ENCODE data around the gene PHACTR1.

PHACTR1 gene

DNA sequence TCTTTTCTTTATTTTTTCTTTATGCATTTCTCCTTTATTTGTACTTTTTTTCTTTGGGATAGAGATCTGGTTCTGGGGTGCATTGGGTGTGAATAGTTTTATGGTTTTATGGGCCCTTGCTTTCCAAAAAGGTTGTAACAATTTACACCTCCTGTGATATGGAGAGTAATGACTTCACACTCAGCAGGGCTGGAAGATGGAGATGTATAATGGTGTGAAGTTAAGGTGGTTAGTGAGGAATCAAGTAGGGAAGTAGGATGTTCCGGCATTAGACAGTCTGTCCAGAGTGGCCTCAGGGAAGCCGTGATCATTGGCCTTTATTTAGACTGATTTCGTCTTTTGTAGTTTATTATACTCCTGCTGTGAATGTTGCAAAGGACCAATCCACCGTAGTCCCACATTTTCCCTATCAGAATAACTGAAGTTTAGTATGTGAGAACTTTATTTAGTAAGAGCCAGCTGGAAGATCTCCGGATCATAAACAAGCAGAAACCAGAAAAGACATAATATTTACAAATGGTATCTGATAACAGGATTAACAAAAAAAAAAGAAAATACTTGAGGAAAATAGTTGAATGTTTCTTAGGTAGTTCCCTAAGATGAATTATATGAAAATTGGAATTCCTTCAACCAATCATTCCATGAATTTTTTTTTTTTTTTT, 356.2 kb downstream of the PHACTR1 start:
- no peak for DNase-seq (ENCODE audit: low read depth)

DNA sequence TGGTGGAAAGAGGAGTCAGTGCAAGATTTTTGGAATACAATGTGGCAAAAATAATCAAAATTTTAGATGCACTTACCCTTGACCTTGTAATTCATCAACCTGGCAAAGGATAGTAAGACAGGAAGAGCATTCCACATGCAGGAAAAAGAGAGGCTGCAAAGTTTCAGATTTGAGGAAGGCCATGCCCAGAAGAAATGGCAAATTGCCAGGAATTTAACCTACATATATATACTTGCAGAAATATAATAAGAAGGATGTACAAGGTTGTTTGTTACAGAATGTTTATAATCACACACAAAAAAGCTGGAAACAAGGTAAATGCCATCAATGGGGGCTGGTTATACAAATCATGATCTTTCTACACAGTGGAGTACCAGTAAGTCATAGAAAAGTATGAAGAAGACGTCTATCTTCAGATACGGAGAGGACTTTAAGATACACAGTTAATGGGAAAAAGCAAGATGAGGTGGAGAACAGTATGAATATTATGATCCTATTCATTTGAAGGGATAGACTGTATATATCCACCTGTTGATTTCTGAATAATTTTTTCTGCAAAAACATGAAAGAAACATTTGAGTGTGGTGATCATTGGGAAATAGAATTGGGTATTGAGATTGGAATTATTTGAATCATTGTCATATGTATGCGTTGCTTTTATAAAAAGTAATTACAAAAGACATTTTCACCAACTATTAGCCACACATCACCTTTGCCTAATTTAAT, 358.0 kb downstream of the PHACTR1 start:
- DNase-seq (ENCODE audit: low read depth) = no peak

DNA sequence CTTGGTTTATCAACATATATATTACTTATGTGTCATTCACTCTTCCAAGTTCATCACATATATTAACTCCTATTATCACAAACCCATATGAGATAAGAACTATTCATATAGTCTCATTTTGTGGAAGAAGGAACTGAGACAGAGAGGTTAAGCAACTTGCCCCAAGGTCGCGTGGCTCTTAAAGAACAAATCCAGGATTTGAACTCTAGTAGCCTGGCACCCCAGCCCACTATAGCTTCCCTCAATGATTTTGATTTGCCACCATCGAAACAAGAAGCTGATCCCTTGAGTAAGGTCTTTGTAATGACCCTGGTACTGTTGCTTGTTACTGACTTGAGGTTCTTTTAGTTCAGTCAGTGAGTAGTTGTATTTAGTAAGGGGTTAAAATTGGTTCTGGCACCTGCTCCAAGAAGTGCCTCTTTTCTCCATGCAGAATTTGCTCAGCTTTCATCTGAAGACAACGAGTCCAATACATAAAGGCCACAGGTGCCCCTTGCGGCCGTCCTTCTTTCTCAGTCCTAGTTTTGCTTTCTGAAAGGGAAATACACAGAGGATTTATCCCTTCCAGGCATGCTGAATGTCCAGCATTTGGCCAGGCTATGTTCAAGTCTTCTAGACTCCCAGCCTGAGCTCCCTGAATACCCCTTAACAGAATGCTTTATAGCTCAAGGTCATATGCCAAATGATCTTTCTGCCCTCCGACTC, 358.7 kb downstream of the PHACTR1 start:
- DNase-seq (ENCODE audit: low read depth) = no peak

DNA sequence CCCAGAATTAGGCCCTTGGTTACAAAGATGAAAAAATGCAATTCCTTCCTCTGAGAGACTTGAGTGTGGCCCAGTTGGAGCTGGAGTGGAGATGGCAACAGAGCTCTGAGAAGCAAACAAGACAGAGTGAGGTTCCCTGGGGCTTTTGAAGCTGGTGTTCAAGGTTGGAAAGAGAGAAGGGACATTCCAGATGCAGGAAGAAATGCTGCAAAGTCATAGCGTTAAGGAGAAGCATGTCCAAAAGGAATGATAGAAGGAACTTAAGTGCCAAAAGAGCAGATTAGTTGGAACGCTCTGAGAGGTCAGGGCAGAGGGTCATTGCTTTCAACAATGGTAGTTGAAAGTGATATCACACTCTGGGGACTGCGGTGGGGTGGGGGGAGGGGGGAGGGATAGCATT, 360.0 kb downstream of the PHACTR1 start:
- no peak for DNase-seq (ENCODE audit: low read depth)

DNA sequence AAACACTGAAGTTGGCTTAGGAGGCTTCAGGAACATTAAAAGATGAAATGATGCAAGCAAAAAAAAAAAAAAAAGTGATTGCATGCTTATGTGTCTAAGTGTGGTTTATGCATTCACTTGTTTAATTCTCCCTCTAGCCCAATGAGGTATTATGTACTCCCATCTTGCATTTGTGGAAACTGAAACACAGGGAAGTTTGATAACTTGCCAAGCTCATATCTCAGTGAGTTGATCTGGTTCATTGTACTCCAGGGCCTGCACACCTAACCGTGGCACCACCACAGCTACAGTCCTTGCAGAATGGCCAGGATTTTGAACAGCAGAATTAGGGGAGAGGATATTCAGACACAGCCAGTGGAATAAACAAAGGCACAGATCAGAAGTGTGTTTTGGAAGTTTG, 360.6 kb downstream of the PHACTR1 start:
- no peak for DNase-seq (ENCODE audit: low read depth)

DNA sequence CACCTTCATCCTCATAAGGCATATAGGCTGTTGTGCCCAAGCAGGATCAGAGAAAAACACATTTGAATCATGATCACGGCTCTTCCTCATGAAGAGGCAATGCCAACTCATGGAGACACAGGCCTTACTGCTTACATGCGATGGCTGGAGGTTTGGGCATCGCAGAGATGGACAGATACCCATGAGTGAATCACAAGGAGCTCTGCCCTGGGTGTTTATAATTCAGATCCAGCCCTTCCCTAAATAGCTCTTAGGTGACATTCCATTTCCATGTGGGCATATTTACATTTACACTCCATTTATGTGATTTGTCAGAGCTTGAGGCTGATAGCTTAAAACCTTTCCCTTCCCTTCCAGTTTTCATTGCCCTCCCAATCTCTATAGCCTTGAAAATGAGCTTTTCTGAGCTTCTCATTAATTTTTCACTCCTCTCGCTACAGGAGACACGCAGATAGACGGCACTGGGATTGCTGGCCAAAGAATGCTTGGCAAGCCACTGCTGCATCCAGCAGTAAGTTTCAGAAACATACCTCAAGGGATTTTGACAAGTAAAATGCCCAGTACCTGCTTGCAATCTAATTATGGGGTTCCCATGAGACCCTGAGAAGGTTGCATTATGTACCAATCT, 362.6 kb downstream of the PHACTR1 start:
- no peak for DNase-seq (ENCODE audit: low read depth)

DNA sequence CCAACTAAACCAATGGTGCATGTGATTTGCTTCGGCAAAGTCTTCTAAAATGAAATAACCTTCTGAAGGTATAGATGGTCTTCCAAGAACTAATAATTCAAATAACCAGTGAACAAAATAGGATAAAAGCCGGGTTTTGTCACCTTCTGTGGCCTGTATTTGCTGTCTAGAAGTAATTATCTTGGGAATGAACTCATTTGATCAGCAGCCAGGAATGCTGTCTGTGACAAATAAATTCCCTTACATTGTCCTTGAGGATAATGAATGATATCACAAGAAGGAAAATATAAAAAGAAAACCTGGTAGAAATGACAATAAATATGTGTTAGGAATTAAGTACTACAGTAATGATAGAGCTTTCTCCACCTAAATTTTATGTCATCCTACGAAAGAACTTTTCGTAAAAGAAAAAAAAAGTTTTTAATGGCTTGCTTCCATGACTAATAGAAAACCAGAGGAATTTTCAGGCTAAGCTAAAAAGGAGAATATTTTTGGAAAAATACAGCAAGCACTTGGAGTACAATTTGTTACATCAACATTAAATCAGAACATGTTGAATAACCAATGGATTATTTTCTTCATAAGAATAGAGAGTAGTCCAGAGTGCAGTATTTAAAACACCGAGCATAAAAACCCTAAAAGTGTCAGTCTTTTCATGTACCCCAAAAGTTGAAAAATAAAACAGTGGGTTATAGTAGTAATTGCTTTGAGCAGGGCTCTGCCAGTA, 364.1 kb downstream of the PHACTR1 start:
- no peak for DNase-seq (ENCODE audit: low read depth)

DNA sequence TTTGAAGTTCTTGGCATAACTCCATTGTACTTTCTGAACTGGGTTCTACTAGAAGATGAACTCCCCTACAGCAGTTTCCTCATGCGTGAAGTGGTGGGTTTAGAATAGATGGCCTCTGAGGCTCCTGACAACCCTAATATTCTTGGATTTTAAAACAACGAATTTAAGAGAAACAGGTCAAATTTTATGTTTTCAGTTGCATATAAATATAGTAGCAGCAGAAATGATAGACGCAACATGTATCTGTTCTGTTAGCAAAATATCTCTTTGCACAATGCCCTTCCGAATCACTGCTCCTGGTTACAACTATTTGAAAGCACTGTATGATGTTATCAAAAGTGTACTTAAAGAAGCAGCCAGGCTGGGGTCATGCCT, 364.6 kb downstream of the PHACTR1 start:
- DNase-seq (ENCODE audit: low read depth) = no peak

DNA sequence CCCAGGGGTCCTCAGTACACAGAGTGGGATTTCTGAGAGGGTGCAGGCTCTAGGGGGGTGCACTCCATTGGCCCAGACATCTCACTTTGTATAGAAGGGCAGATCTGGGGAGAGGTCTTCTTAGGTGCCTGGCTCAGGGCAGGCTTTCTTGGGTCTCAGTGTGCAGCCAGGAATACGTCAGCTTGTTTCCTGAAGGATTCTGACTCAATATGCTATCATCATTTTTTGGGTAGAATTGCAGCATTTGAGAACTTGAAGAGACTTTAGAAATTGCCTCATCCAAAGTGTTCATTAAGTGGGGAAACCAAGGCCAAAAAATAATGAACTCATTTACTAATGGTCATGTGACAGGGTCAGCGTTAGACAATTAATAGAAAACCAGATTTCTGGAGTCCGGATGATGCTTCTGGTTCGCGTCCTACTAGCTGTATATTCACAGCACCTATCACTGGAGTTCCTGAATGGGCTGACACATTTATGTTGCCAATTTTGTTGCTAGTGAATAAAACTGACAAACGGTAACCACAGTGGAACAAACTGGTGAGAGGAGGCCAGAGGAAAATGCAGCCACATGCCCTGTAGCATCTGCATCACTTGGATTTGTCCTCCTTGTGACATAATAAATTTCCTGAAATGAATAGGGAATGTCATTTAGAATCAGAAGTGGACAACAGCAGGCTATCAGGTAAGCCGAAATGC, 372.9 kb downstream of the PHACTR1 start:
- peak; percentile 9 for DNase-seq (ENCODE audit: low read depth)

DNA sequence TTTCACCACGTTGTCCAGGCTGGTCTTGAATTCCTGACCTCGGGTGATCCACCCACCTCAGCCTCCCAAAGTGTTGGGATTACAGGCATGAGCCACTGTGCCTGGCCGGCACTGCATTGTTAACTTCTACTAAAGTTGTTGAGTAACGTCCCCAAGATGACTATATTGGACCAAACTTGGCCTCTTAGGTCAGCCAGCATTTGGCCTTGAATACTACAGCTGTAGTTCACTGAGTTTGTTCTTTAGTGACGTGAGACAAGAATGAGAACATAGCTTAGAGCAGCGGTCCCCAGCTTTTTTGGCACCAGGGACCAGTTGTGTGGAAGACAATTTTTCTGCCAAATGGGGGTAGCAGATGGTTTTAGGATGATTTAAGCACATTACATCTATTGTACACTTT, 374.6 kb downstream of the PHACTR1 start:
- no peak for DNase-seq (ENCODE audit: low read depth)

DNA sequence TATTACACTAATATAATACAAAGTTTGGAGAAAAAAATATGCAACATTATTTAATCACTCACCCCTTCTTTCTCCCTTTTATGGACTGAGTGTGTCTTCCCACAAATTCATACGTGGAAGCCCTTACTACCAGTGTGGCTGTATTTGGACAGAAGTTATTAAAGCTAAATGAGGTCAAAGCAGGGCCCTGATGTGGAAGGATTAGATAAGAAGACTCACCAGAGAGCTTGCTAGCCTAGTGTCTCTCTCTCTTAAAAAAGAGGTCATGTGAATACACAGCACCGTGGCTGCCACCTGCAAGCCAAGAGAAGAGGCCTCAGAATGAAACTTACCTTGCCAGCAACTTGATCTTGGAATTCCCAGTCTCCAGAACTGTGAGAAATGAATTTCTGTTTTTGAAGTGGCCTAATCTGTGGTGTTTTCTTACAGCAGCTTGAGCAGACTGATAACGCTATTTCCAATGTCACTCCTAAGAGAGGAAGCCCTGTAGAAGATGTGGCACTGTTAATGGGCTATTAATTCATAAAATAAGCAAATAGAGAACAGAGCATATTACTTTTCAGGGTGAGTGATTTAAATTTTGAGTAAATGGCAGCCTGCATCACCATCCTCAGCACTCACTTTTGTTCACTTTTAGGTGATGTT, 378.3 kb downstream of the PHACTR1 start:
- no peak for DNase-seq (ENCODE audit: low read depth)

DNA sequence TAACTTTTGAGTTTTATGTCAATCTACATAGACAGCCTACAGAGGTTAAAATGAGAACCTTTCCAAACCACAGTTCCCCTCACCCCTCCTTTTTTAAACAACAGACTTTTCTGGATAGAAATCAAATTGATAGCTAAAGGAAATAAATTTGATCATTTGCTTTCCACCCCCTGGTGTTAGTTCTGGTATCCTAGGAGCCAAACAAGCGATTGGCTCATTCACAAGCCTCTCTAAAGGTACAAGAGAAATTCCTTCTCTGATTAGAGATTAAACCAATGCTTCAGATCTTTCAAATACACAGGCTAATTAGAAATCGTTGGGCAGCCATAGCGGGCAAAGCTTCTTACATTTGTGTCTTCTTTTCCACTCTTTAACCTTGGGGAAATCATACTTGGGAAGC, 379.5 kb downstream of the PHACTR1 start:
- no peak for DNase-seq (ENCODE audit: low read depth)

DNA sequence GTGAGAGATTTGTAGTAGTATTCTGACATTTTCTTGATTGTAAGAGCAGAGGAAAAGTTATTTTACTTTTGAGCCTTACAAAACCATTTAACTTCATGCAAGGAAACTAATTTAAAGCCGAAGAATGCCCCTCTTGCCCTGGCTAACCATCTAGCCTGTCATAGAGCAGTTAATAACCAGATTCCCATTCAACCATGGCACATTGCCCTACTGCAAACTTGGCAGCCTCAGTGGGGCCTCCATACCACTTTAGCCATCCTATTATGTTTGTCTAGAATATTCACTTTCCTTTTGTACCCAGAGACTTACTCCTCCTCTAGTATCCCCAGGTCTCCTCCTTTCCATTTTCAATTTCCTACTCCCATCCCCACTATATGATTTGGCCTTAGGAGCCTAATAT, 380.9 kb downstream of the PHACTR1 start:
- DNase-seq (ENCODE audit: low read depth) = no peak

DNA sequence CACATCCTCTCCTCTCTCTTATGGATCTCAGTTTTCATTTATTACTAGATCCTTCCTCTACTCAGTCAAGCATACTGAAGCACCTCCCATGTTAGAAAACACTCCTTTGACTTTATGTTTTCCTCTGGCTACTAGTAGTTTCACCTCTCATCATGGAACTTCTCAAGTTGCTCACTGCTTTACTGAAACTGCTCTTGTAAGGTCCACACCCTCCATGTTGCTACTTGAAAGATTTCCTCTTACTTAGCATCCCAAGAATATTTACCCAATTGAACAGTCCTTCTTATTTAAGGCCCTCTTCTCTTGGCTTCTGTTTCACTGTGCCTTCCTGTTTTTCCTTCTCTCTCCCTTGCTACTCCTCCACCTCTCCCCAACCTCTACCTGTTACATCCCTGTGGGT, 381.4 kb downstream of the PHACTR1 start:
- no peak for DNase-seq (ENCODE audit: low read depth)

DNA sequence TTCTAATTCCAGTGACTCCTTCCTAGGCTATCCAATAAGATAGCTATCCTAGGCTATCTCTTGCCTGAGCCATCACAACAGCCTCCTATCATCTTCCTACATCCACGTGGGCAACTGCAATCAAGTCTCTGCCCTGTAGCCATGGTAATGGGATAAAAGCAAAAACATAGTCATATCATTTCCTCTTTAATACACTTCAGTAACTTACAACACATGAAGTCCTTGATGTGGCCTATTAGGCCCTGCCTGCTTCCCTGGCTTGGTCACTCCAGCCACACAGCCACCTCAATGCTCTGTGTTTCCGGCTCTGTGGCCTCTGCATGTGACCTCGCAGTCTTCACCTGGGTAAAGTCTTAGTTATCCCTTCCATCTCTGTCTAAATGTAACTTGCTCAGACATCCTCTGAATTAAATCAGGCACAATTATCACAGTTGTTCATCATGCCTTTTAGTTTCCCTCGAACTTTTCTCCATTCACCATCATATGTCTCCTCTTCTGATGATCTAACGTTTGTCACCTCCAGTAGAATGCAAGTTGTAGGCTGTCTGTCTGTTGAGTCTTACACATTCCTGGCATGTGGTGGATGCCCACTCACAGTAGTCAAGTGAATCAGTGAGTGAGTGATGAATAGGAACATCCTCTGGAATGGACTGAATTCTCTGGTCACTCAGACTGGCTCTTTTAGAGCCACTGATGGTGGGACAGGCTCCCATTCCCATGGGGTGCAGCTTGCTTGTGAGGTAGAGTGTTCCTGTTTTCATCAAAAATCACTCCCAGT, 382.4 kb downstream of the PHACTR1 start:
- DNase-seq (ENCODE audit: low read depth) = no peak

DNA sequence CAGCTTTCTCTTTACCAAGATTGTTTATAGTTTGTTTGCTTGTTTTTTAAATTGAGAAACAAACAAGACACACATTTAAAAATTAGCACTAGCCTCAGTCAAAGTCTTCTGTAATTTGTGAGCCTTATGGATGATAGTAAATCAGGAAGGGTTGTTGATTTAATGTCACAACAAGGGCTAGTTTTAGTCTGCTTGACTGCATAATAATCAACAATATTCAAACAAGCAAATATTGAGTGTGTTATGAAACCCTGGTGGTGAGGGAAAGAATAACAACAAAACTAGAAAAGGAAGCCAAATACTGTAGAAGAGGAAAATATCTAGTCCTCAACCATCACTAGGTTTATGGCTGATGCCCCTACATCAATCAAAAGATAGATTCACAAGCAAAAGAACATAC, 383.2 kb downstream of the PHACTR1 start:
- DNase-seq (ENCODE audit: low read depth) = no peak

DNA sequence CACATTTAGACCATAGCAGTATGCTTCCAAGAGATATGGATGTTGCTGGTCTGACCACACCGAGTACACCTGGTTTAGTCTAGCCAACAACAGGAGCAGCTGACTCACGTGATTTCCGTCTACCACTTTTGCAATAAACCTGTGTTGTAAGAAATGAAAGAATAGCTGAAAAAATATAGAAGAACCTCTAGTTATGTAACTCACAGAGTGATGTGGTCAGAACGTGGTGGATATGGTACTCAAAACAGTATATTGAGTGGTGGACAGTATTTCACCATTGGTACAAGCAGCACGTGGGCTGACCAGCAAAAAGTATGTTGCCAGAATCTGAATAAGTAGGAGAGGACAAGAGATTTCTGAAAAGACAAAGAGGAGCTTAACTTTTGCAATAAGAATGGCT, 384.8 kb downstream of the PHACTR1 start:
- DNase-seq (ENCODE audit: low read depth) = no peak

DNA sequence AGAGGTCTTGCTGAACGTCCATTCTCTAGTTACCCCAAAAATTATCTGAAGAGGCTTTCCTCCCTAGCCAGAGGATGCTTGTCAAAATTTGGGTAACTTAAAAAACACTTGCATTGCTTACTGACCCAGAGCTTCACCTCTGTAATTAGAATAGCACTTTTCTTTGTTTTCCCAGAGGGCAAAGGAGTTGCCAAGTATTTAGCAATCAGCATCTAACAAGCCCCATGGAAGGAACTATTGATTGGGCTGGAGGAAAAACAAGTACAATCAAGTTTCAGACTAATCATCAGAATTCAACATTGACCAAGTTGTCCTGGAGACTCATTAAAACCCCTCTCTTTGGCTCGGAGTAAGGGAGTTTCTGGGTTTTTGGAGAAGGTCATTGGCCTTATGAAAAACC, 385.4 kb downstream of the PHACTR1 start:
- DNase-seq (ENCODE audit: low read depth) = no peak

DNA sequence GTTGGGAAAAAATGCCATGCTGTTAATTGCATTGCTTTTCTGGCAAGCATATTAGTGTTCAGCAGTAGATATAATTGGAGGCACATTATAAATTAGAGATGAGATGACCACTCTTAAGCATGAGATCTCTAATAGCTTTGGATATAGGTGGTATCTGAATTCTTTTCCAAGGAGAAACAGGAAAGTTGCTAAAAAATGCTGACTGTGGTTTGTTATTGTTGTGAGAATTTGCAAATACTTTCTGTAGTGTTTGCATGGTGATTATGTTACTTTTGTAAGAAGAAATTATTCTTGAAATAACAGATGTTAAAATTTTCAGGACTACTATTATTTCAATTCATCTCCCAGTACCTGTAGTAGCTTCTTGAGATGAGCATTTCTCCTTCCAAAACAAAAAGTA, 386.6 kb downstream of the PHACTR1 start:
- DNase-seq (ENCODE audit: low read depth) = no peak

DNA sequence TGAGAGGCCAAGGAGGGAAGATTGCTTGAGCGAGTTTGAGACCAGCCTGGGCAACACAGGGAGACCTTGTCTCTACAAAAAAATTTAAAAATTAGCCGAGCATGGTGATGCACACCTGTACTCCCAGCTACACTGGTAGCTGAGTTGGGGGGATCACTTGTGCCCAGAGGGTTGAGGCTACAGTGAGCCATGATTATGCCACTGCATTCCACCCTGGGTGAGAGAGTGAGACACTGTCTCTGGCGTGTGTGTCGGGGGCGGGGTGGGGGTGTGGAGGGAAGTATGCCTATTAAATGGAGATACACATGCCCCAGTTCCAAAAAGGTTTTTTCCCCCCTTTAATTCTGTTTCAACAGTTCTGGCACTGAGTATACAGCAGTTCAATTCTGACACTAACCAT, 388.6 kb downstream of the PHACTR1 start:
- no peak for DNase-seq (ENCODE audit: low read depth)
